ENCODE data around the gene SLTM.
"Not testable (repeated sequence)": the region's sequence is repeated elsewhere in the genome, so short reads cannot be mapped to it uniquely, and the experiment has no call there.

DNA sequence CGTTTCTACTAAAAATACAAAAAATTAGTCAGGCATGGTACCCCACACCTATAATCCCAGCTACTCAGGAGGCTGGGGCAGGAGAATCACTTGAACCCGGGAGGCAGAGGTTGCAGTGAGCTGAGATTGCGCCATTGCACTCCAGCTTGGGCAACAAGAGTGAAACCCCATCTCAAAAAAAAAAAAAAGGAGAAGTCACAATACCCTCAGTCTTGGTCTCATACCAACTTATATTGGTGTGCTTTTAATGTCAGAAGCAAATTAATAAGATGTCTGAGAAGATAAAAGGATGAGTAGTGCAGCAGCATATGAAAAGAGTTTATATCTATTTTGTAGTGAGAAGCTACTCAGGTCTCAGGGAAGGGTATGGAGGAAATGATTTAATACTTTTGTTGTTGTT is 49.6 kb downstream of the SLTM start:
- TF ChIP-seq POLR2AphosphoS5 (IDR thresholded peaks at IDR 0.05; ENCODE audit: borderline replicate concordance, low read depth, low read length); EZH2 (IDR thresholded peaks at IDR 0.05); FOXP2 (optimal IDR thresholded peaks at IDR 0.05; ENCODE audit: control extremely low read depth, extremely low read length, insufficient read depth): not testable (repeated sequence)
